Spleen (tissue), 7 donors: ENCODE measurements around the gene ANKRD12.

Experiments
- POLR2A ChIP-seq, 3 donors: fragments of 450-650 bp; IDR thresholded peaks; one replicate each; pipeline ENCODE4 v1.5.1; 2017; ENCODE audit warnings: antibody characterized with exemption in 3 of 3, mild to moderate bottlenecking in 1 of 3
- TF ChIP-seq, protein P1 (sequence below), 11 experiments: fragments of 200-600 bp in 7 of 11; fragments of 450-650 bp in 4 of 11; sonication (generic) in 4 of 11; IDR thresholded peaks in 8 of 11; conservative IDR thresholded peaks in 3 of 11; 1 replicate in 7 of 11; 2 replicates in 4 of 11; pipeline versions ENCODE4 v1.4.0 to v1.8.0; 2016 to 2021; ENCODE audit warnings: antibody characterized with exemption in 11 of 11, inconsistent platforms in 4 of 11, mild to moderate bottlenecking in 1 of 11
- donor health status: DM: no; HTN: no; CAD: no; lungs with moderate emphysema.
- donor health status: DM: no; HTN: no; CAD: no.
- donor health status: DM: no; HTN: no; CAD: no.

DNA sequence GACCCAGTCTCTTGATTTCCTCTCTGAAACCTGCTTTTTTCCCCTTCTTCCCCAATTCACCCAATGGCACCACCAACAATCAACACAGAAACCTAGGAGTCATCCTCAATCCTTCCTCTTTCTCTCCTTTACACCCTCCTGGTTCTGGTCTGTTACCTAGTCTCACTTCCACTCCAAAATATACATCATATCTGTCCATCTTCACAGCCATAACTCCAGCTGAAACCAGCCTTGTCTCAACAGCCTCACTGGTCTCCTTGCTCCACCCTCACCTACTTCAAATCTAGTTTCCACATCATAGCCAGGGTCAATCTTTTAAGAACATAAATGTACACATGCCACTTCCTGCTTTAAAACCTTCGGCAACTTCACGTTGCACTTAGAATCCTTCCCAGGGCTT is 186.2 kb downstream of the ANKRD12 start:
- TF ChIP-seq, protein P1, sequence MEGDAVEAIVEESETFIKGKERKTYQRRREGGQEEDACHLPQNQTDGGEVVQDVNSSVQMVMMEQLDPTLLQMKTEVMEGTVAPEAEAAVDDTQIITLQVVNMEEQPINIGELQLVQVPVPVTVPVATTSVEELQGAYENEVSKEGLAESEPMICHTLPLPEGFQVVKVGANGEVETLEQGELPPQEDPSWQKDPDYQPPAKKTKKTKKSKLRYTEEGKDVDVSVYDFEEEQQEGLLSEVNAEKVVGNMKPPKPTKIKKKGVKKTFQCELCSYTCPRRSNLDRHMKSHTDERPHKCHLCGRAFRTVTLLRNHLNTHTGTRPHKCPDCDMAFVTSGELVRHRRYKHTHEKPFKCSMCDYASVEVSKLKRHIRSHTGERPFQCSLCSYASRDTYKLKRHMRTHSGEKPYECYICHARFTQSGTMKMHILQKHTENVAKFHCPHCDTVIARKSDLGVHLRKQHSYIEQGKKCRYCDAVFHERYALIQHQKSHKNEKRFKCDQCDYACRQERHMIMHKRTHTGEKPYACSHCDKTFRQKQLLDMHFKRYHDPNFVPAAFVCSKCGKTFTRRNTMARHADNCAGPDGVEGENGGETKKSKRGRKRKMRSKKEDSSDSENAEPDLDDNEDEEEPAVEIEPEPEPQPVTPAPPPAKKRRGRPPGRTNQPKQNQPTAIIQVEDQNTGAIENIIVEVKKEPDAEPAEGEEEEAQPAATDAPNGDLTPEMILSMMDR (IDR thresholded peaks at IDR 0.05 in 8 of 11, conservative IDR thresholded peaks at IDR 0.05 in 3 of 11) = no peak
- TF ChIP-seq POLR2A (IDR thresholded peaks at IDR 0.05) = no peak
